CD14-positive monocyte (primary cell): Measurements from ENCODE around the gene DEPDC1. TPM values are rescaled to one million over a fixed set of nuclear protein-coding genes. Genes with fewer than 3 reads are reported as not detected.

Experiments used
- DNase-seq, 3 donors: peaks; one replicate each; pipeline ENCODE4 v3.0.0-alpha.2; 2011 to 2022
- H2AFZ ChIP-seq: 2 replicates; pipeline ENCODE4 v1.6.0; 2012; ENCODE audit warnings: mild to moderate bottlenecking, low read depth, low read length, inconsistent platforms; ENCODE audit not compliant: insufficient read depth, poor library complexity, severe bottlenecking
- H3K27ac ChIP-seq, 2 donors: 1 replicate in 1 of 2; 2 replicates in 1 of 2; pipeline ENCODE4 v1.5.1; 2012 to 2013; ENCODE audit warnings: low read length in 2 of 2, control low read depth in 1 of 2, inconsistent platforms in 1 of 2, low read depth in 1 of 2, mild to moderate bottlenecking in 1 of 2
- H3K27me3 ChIP-seq, 2 donors: one replicate each; pipeline versions ENCODE4 v1.6.0 to v1.6.1; 2011 to 2013; ENCODE audit warnings: low read length in 2 of 2; ENCODE audit not compliant: control insufficient read depth in 2 of 2, insufficient read depth in 2 of 2
- H3K36me3 ChIP-seq, 2 donors: replicated peaks in 1 of 2; 1 replicate in 1 of 2; 2 replicates in 1 of 2; pipeline versions ENCODE4 v1.5.1 to v1.6.1; 2012 to 2013; ENCODE audit warnings: low read length in 2 of 2, control low read depth in 1 of 2, inconsistent platforms in 1 of 2, mild to moderate bottlenecking in 1 of 2; ENCODE audit not compliant: insufficient read depth in 2 of 2, control insufficient read depth in 1 of 2
- H3K4me1 ChIP-seq, 2 donors: 1 replicate in 1 of 2; 2 replicates in 1 of 2; pipeline versions ENCODE4 v1.5.1 to v1.6.1; 2012 to 2013; ENCODE audit warnings: low read length in 2 of 2, control low read depth in 1 of 2, inconsistent platforms in 1 of 2, mild to moderate bottlenecking in 1 of 2, moderate library complexity in 1 of 2; ENCODE audit not compliant: insufficient read depth in 2 of 2, control insufficient read depth in 1 of 2
- H3K4me2 ChIP-seq: replicated peaks from 2 replicates; pipeline ENCODE3; 2012; ENCODE audit warnings: low read length, moderate library complexity, mild to moderate bottlenecking; ENCODE audit not compliant: poor library complexity, severe bottlenecking; ENCODE audit errors: extremely low read depth
- H3K4me3 ChIP-seq, 3 experiments: fragments of 200-600 bp in 1 of 3; sonication (generic) in 1 of 3; replicated peaks in 1 of 3; 1 replicate in 2 of 3; 2 replicates in 1 of 3; pipeline ENCODE4 v1.5.1; 2011 to 2013; ENCODE audit warnings: low read length in 3 of 3, mild to moderate bottlenecking in 3 of 3, control low read depth in 2 of 3, low read depth in 2 of 3, inconsistent platforms in 1 of 3, moderate library complexity in 1 of 3
- H3K79me2 ChIP-seq: 2 replicates; pipeline ENCODE4 v1.6.0; 2012; ENCODE audit warnings: mild to moderate bottlenecking, control low read depth, inconsistent platforms, low read length, moderate library complexity; ENCODE audit not compliant: insufficient read depth
- H3K9ac ChIP-seq: 2 replicates; pipeline ENCODE4 v1.6.0; 2017; ENCODE audit warnings: low read length, mild to moderate bottlenecking; ENCODE audit not compliant: insufficient read depth, poor library complexity, severe bottlenecking
- H3K9me3 ChIP-seq, 2 donors: replicated peaks in 1 of 2; 1 replicate in 1 of 2; 2 replicates in 1 of 2; pipeline versions ENCODE4 v1.5.1 to v1.6.1; 2012 to 2013; ENCODE audit warnings: low read length in 2 of 2, control low read depth in 1 of 2; ENCODE audit not compliant: control insufficient read depth in 1 of 2, insufficient read depth in 1 of 2
- H4K20me1 ChIP-seq: 2 replicates; pipeline ENCODE4 v1.6.0; 2012; ENCODE audit warnings: mild to moderate bottlenecking, low read length, control low read depth, moderate library complexity; ENCODE audit not compliant: insufficient read depth
- H3K27ac Mint-ChIP-seq, 7 donors: one replicate each; pipeline ENCODE4 v1.8.0; 2020; ENCODE audit warnings: mild to moderate bottlenecking in 7 of 7, mixed read lengths in 7 of 7, moderate library complexity in 6 of 7, inconsistent platforms in 2 of 7
- H3K27me3 Mint-ChIP-seq, 3 donors: one replicate each; pipeline ENCODE4 v1.8.0; 2021 to 2022; ENCODE audit warnings: low read depth in 3 of 3, mild to moderate bottlenecking in 3 of 3, mixed read lengths in 3 of 3, moderate library complexity in 3 of 3, inconsistent platforms in 1 of 3
- H3K36me3 Mint-ChIP-seq, 2 donors: one replicate each; pipeline ENCODE4 v1.8.0; 2020; ENCODE audit warnings: mixed read lengths in 2 of 2, inconsistent platforms in 1 of 2, mild to moderate bottlenecking in 1 of 2
- H3K4me1 Mint-ChIP-seq: one replicate; pipeline ENCODE4 v1.8.0; 2020; ENCODE audit warnings: mild to moderate bottlenecking, mixed read lengths
- H3K4me3 Mint-ChIP-seq, 2 donors: one replicate each; pipeline ENCODE4 v1.8.0; 2020; ENCODE audit warnings: mild to moderate bottlenecking in 2 of 2, mixed read lengths in 2 of 2, moderate library complexity in 1 of 2
- H3K9me3 Mint-ChIP-seq, 7 donors: one replicate each; pipeline ENCODE4 v1.8.0; 2020 to 2022; ENCODE audit warnings: mixed read lengths in 7 of 7, mild to moderate bottlenecking in 6 of 7, moderate library complexity in 6 of 7, inconsistent platforms in 2 of 7
- WGBS: methylation state at CpG from one replicate; pipeline ENCODE4 v1.1.5; 2013; ENCODE audit warnings: missing lambda C conversion rate; ENCODE audit not compliant: insufficient coverage; 5-methylcytosine and 5-hydroxymethylcytosine counted together
- intact Hi-C, 2 donors: fragments of 100-400 bp; cut with micrococcal nuclease; formaldehyde crosslinking; loops; one replicate each; pipeline versions ENCODE4 v1.15.0 to v1.15.1; 2023
- polyA plus RNA-seq, 3 donors: library from polyadenylated mRNA; depleted of rRNA in 1 of 3; unstranded in 2 of 3; stranded (reverse) in 1 of 3; fragments of 300-500 nt in 2 of 3; fragments of >200 nt in 1 of 3; fragmentation: Illumina TruSeq in 2 of 3; gene quantifications; 1 replicate in 2 of 3; 2 replicates in 1 of 3; pipeline ENCODE4 v1.2.3, GENCODE V29; 2012 to 2021
- TF ChIP-seq, protein P1 (sequence below): fragments of 200-600 bp; IDR thresholded peaks from one replicate; pipeline ENCODE4 v1.8.0; 2022; ENCODE audit warnings: antibody characterized with exemption, mild to moderate bottlenecking

The DEPDC1 gene
- polyA plus RNA-seq, 3 donors = 0.04 to 0.24 TPM; not detected in 1

- Histone ChIP-seq H3K9me3 (no peaks in the 10 kb centered on the region), H3K4me3 (no peak overlapping the region), H3K79me2 (no peaks in the 10 kb centered on the region), H2AFZ (peak overlapping the region; percentile 64), H3K36me3 (no peaks in the 10 kb centered on the region), H3K4me2 (no peak overlapping the region), H3K4me1 (peaks cover 32 to 33% of the 10 kb centered on the region in 2 donors), H3K27ac (peak overlapping the region in 1 of 2 donors; percentile 16), H3K27me3 (no peaks in the 10 kb centered on the region), H3K9ac (no peak overlapping the region), H4K20me1 (no peaks in the 10 kb centered on the region)
- Mint-ChIP-seq H3K36me3 (no peaks in the 10 kb centered on the region), H3K9me3 (no peaks in the 10 kb centered on the region), H3K4me3 (no peak overlapping the region), H3K4me1 (peaks cover 29% of the 10 kb centered on the region), H3K27ac (peak overlapping the region in 1 of 7 donors; percentile 23), H3K27me3 (peaks cover 0 to under 1% (median 0%) of the 10 kb centered on the region in 3 donors)
- DNase-seq = no peak
- WGBS = 94% methylated on average over 2 of the region's 3 CpGs
- TF ChIP-seq, protein P1, sequence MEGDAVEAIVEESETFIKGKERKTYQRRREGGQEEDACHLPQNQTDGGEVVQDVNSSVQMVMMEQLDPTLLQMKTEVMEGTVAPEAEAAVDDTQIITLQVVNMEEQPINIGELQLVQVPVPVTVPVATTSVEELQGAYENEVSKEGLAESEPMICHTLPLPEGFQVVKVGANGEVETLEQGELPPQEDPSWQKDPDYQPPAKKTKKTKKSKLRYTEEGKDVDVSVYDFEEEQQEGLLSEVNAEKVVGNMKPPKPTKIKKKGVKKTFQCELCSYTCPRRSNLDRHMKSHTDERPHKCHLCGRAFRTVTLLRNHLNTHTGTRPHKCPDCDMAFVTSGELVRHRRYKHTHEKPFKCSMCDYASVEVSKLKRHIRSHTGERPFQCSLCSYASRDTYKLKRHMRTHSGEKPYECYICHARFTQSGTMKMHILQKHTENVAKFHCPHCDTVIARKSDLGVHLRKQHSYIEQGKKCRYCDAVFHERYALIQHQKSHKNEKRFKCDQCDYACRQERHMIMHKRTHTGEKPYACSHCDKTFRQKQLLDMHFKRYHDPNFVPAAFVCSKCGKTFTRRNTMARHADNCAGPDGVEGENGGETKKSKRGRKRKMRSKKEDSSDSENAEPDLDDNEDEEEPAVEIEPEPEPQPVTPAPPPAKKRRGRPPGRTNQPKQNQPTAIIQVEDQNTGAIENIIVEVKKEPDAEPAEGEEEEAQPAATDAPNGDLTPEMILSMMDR = no peak
- intact Hi-C loops = no loop called here
Measured at GRCh38 chr1:68438310-68438709, 58.6 kb downstream of the DEPDC1 start.

GRCh38 chr1:68433395-68433794 is 63.5 kb downstream of the DEPDC1 start:
- no peaks in the 10 kb centered on the region for H3K9me3 ChIP-seq
- Mint-ChIP-seq H3K27me3 (no peaks in the 10 kb centered on the region), H3K36me3 (no peaks in the 10 kb centered on the region), H3K4me1 (peaks cover 41% of the 10 kb centered on the region), H3K9me3 (no peaks in the 10 kb centered on the region), H3K4me3 (no peak overlapping the region), H3K27ac (no peak overlapping the region)
- no peaks in the 10 kb centered on the region for H3K27me3 ChIP-seq
- 100% methylated on average over 2 of the region's 2 CpGs for WGBS
- no peak overlapping the region for H3K4me3 ChIP-seq
- H3K4me1 ChIP-seq = peaks cover 46 to 50% of the 10 kb centered on the region in 2 donors
- intact Hi-C loops = no loop called here
- no peaks in the 10 kb centered on the region for H3K79me2 ChIP-seq
- H3K9ac ChIP-seq = no peak overlapping the region
- TF ChIP-seq, protein P1 = no peak
- no peaks in the 10 kb centered on the region for H3K36me3 ChIP-seq
- H2AFZ ChIP-seq = no peak overlapping the region
- DNase-seq = no peak
- no peaks in the 10 kb centered on the region for H4K20me1 ChIP-seq
- H3K27ac ChIP-seq = no peak overlapping the region
- no peak overlapping the region for H3K4me2 ChIP-seq
